ENCODE data around the gene ZNF416.

Gene ZNF416

DNA sequence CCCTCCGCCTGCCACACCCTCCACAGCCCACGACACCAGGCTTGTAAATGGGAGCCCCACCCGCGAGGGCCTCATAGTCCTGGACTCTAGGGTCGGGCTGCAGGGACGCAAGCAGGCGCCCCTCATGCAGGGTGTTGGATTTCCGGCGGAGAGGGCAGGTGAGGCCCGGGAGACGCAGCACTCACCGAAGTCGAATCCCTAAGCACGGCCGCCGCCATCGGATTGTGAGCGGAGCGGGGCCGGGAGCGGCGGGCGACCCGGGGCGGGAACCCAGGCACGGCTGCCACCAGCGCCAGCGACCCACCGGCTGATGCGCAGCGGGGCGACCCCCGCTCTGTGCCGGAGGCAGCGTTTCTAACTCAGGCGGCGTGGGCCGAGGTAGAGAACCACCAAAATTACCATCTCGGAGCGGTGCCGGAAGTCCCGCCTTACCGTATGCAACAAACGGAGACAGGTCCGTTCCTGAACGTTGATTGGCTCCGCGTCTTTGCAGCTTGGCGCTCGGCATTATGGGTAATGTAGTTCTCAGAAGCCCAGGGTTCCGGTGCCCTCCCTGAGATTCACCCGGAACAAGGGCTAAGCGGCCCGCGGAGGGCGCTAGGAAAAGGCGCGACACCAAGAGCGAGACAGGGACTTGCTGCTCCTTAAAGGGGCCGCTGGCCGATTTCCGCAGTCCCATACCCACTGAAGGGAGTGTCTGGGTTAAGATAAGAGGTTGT lies at the start of gene ZNF416:
Gene ZNF416 (minus strand): TSS at position 425 of the 719 bp plus-strand sequence. CDS start 207 bp downstream, at position 218.
- DNase-seq (ENCODE audit: low spot score) = peak; percentile 94

DNA sequence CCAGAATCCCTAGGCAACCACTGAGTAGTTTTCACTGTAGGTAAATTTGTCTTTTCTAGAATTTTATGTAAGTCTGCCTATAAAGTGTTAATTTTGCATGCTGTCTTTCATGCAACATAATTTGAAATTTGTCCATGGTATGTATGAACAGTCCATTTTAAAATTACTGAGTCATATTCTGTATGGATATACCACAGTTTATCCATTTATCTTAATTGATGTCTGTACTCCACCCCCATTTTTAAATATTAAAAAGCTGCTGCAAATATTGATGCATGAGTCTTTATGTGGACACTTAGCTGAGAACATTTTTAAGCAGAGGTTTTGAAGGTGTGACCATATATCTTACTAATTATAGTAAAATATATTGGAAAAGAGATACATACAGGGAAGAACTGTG lies 44.4 kb upstream of the ZNF416 start:
- DNase-seq (ENCODE audit: low spot score) = no peak

DNA sequence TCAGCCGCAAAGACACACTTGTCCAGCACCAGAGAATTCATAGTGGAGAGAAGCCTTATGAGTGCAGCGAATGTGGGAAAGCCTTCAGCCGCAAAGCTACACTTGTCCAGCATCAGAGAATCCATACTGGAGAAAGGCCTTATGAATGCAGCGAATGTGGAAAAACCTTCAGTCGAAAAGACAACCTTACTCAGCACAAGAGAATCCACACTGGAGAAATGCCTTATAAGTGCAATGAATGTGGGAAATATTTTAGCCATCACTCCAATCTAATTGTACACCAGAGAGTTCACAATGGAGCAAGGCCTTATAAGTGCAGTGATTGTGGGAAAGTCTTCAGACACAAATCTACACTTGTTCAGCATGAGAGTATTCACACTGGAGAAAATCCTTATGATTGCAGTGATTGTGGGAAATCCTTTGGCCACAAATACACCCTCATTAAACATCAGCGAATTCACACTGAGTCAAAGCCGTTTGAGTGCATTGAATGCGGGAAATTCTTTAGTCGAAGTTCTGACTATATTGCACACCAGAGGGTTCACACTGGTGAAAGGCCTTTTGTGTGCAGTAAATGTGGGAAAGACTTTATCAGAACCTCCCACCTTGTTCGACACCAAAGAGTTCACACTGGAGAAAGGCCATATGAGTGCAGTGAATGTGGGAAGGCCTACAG lies 42.1 kb upstream of the ZNF416 start:
- DNase-seq (ENCODE audit: low spot score) = no peak

DNA sequence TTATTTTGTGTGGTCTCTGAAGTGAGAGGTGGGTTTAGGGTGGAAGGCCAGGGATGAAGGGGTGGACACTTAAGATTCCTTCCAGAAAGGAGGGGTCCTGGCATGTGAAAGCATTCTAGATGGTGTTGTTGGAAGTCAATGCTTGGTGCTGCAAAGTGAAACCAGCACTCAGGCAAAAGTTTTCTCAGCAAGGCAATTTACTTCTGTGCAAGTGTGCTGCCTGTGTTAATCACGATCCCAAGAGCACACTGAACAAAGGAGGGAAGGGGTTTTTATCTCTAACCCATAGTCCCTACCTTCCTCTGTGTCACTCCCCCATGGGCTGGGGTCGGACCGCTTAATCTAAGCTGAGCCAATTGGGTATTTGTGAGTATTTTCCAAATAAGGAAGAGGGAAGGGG lies 36.6 kb upstream of the ZNF416 start:
- DNase-seq (ENCODE audit: low spot score) = no peak

DNA sequence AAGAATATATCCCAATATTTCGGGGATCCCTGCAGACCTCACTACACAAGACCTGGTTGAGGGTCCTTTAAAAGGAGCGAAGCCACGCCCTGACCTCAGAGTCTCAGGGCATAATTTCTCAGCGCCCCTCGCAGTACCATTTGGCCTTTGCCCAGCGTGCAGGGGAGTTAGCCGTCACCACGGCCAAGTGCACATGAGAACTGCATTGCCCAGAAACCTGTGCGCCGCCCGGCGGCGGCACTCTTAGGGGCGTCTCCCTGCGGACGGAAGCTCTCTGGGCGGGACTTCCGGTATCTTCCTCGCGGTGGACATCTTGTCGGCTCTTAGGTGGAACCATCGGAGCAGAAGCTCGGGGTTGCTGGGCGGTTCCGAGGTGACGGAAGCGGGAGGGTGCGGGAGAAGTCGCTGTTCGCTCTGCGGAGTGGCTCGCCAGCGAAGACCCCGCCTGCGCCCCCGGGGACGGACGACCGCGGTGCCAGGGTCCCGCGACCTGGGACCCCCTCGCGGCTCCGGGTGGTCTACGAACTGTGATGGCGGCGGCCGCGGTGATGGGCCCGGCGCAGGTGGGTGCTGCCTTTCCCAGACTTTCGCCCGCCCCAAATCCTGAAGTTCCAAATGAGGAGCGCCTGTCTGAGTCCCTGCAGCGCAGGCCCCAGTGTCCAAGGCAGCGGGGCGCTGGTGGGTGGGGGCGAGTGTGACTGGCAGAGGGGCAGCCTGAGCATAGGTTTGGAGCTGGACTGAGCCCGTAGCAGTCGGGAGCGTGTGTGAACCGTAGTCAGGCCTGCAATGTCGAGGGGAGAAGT lies 35.4 kb upstream of the ZNF416 start, which contains the start of gene ZNF134:
Gene ZNF134 (plus strand): TSS at position 302 of the 803 bp plus-strand sequence. CDS start 5,227 bp downstream, outside the sequence.
- DNase-seq (ENCODE audit: low spot score) = peak; percentile 88

DNA sequence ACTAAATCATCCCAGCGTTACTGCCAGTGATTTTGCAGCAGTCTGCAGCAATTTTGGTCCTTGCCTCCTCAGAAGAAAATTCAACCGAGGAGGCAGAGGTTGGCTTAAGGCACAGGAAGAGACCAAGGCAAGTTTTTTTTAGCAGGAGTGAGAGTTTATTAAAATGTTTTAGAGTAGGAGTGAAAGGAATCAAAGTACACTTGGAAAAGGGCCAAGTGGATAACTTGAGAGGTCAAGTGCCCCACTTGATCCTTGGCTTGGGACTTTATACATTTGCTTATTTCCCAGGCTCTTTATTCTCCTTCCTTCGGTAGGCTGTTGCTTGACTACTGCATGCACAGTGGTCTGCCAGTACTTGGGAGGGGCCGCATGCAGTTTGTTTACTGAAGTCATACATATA lies 32.4 kb upstream of the ZNF416 start:
- DNase-seq (ENCODE audit: low spot score) = no peak

DNA sequence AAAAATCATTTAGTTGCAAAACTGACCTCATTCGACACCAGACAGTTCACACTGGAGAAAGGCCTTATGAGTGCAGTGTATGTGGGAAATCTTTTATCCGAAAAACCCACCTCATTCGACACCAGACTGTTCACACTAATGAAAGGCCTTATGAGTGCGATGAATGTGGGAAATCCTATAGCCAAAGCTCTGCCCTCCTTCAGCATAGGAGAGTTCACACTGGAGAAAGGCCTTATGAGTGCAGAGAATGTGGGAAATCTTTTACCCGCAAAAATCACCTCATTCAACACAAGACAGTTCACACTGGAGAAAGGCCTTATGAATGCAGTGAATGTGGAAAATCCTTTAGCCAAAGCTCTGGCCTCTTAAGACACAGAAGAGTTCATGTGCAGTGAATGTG lies 28.2 kb upstream of the ZNF416 start:
- DNase-seq (ENCODE audit: low spot score) = no peak

DNA sequence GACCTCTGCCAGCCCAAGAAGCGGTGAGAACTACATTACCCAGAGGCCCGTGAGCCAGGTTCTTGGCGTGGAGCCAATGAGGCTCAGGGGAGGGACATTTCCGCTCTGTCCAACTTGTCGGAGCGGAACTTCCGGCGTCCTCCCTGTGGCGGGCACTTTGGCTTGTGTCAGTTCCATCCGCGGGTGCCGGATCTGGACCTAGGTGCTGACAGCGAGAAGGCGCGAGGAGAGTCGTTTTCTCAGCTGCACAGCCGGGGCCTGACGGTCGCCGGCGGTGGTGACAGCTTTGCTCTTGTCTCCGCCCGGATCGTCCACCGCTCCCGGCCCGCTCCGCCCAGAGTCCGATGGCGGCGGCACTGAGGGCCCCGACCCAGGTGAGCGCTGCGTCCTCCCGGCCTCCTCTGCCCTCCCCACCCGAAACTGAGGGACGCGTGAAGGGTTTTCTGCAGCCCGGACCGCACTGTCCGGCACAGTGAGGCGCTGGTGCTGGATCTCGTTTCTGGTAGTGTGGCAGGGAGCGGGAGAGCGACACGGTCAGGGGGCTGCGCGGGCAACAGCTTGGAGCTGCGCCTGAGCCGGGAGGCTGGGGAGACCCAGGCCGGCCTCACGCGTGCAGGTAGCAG lies 21.2 kb upstream of the ZNF416 start, which contains the start of gene ZNF530:
Gene ZNF530 (plus strand): TSS at position 125 of the 623 bp plus-strand sequence. CDS start 4,461 bp downstream, outside the sequence.
- DNase-seq (ENCODE audit: low spot score) = peak; percentile 94

DNA sequence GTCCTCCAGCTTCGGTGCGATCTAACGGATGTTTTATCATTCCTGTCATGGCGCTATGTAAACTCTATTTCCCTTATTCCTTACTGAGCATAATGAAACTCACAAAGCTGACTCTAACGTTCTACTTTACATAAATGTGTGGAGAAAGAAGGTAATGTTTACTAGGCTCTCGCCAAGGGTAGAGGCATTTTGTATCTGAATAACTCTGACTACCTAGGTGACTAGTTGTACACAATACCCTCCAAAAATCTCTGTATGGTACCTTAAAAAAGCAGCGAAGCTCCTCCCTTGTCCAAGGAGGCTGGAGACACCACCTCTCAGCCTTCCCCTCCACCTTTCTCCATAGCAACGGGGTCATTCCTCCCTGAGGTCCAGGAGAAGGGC lies 20.7 kb upstream of the ZNF416 start:
- DNase-seq (ENCODE audit: low spot score) = no peak

DNA sequence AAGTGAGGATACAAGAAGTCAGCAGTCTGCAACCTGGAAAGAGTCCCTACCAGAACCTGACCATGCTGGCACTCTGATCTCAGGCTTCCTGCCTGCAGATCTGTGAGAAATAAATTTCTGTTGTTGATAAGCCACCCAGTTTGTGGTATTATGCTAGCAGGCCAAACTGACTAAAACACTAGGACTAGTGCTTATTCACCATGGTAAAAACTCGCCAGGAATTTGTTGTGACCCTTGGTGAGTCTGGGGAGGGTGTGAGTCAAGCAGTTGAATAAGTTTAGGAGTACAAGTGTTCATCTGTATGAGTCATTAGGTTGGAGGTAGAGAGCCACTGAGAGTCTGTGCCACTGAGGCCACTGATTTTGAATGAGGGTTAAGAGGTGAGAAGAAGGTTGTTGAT lies 8.8 kb upstream of the ZNF416 start:
- DNase-seq (ENCODE audit: low spot score) = no peak

DNA sequence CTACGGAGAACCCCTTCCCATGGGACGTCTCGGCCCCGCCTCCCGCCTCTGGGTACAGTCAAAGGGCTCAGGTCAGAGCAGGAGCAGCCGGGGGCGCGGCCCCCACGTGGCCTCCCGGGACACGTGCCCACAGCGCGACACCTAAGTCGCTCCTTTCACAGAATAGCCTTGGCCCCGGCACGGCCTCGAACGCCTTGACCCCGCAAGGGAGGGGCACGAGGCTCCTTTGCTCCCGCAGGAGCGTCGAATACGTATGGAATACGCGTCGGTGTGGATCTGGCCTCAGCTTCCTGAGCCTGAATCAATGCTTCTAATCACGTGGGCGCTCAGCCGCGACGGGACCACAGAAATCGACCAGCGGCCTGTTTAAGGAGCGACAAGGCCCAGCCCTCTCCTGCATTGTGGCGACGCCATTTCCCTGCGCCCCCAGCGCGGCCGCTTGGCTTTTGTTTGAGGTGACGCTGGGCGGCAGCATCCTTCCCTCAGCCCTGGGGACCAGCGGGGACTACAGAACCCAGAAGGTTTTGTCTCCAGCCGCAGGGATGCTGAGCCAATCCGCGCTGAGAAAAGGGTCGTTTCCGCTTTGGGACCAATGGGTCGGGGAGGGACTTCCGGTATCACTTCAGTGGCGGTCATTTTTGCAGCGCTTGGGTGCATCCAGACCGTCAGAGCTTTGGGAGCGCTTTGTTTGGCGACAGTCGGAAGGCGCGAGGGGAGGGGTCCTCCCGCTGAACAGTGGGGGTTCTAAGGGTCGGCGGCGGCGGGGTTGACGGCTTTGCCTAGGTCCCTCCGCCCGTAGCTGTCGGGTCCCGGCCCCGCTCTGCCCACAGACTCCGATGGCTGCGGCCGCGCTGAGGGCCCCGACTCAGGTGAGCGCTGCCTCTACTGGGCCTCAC lies 5.1 kb upstream of the ZNF416 start, which contains the start of gene ZIK1:
Gene ZIK1 (plus strand): TSS at position 625 of the 896 bp plus-strand sequence. CDS start 212 bp downstream, at position 837.
- DNase-seq (ENCODE audit: low spot score) = peak; percentile 92

DNA sequence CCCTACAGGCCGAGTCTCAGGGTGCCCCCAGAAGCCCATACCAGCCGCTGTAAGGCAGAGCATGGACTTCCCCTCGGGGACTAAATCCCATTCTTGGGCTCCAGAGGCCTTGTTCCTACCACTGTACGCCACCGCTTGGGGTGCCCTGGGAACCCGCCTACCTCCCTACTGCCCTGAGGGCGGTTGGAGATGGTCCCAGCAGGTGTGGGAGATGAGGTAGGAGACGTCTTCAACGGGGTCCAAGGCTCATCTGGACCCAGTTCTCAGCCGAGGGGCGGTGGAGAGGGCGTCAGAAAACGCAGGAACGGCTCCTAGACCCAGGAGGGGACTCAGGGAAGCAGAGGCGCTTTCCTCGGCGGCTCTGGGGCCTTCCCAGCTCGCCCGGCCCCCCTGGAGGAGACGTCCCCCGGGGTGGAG lies 4.4 kb upstream of the ZNF416 start:
- no peak for DNase-seq (ENCODE audit: low spot score)

DNA sequence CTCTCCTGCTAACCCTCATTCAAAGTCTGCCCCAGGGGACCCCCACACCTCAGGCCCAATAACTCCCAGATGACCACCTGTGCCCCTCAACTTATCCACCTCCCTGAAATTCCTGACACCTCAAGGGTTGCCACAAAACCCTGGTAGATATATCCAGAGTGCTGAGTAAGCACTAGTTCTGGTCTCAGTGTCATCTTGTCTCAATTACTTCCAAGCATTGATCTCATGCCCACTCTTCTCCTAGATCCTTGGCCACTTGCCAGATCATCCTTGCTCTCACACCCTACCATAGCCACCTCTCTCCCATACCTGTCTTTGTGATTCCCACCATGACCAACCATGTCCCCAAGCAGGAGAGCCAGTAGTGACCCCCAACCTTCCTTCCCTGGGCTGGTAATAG lies 2.0 kb downstream of the ZNF416 start:
- DNase-seq (ENCODE audit: low spot score) = no peak

DNA sequence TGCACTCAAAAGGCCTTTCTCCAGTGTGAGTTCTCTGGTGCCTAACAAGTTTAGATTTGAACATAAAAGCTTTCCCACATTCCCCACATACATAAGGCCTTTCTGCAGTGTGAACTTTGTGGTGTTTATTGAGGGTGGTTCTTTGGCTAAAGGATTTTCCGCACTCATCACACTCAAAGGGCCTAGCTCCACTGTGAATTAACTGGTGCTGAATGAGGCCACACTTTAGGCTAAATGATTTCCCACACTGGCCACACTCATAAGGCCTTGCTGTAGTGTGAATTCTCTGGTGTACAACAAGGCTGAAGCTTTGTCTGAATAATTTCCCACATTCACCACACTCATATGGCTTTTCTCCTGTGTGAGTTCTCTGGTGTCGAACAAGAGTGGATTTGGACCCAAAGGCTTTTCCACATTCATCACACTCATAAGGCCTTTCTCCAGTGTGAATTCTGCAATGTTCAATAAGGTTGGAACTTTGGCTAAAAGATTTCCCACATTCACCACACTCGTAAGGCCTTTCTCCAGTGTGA lies 6.2 kb downstream of the ZNF416 start:
- DNase-seq (ENCODE audit: low spot score) = no peak

DNA sequence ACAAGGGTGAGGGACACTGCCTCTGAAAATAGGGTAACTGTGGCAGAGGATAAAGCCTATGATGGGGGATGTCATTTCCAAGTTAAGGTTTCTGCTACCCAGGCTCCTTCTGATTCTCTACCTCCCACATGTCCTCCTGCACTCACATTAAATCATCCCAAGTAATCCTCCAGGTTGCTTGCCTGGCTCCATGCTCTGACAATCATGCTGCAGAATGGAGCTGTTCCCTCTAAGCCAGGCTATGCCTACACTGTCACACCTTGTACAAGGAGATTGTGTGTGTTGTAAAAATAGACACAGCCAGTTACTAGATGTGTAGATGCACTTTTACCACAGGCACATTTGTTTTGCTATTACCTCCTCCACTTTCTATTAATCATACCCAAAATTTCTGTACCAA lies 8.0 kb downstream of the ZNF416 start:
- DNase-seq (ENCODE audit: low spot score) = no peak

DNA sequence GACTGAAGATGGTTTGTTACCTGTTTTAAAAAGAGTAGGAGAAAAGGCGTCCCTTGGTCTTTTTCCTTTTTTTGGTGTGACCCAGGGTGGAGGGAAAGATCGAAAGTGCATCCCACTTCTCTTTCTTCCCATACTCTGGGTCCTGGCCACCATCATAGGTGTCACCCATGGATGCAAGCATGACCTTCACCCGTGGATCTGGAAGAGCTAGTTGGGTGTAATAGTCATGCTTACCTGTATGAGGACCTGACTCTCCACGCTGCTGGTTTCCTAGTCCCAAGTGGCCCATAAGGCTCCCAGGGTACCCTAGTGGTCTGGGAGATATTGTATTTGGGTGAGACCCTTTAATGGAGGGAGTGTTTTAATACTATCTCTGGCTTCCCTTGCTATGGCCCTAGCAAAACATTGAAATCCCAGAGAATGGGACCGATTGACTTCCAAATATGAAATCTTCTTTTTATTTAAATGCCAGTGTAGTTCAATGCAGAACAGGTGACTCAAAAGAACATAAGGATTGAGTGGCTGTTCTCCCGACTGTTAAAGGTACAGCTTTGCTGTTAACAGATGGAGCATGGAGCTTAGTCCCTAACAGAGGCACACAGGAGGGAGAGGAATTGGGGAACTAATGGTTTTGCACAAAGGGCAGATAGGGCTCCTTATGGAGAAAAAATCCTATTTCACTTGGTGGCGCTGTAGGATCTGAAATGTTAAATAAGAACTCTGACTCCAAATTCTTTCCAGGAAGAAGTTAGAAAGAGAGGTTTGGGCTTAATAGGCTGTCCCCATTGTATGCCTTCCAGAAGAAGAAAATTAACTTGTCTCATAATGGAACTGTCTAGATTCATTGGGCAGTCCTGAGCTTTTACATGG lies 12.1 kb downstream of the ZNF416 start:
- DNase-seq (ENCODE audit: low spot score) = no peak

DNA sequence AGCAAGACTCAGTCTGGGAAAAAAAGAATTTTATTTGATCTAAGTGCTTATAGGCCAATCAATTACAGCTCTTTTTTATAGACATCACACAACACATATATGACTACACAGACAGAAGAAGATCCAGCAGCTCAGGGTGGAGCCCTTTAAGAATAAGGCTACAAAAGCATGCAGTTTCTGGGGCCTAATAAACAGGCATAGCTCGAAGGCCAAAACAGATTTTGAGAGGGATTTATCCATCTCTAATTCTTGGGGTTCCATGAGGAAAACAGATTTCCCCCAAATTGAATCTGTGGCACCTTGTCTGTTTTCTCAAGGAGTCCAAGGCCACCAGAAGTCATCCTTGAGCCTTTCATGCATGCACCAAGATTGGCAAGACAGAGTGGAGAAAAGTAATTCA lies 15.2 kb downstream of the ZNF416 start:
- no peak for DNase-seq (ENCODE audit: low spot score)

DNA sequence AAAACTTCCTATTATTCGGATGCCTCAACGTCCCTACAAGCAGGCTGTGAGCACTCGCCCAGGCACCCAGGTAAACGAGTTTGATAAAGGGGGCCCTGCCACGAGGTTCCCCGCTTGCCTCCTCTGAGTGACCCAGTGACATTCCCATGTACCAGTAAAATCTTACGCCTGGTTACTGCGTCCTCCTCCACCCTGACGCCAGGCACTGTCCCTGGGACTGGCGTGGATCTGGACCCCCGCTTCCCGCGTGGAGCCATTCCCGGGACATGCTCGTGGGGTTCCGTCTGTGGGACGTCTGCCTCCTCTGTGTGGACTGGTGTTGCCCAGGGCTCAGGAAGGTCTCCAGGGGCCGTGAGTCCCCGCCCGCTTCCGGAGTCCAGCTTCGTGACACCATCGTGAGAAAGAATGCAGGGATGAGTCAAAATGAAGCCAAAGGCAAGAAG lies 18.6 kb downstream of the ZNF416 start:
- no peak for DNase-seq (ENCODE audit: low spot score)

DNA sequence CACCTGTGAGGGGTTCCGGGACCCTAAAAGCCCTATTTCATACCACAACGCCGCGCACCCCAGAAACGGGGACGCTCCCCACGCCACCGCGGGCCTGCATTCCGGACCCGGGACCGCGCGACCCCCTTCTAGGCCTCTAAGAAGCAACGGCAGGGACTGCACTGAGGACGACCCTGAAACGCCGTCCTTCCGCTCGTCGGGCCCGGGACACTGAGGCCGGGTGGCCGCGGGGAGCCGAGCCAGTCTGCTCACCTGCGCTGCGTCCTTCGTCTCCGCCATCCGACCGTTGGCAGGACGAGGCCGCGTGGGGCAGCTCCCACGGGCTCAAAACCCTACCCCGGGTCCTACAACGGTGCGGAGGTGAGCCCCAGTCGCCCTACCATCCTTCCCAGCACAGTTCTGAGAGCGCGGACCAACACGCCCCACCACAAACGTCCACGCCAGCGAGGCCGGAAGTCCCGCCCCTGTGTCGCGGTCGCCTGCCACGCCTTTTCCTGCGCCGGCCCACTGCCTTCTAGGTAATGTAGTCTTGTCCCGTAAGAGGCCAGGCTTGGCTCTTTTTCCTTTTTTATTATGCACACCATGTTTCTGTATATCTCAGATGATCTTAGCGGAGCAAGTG lies 19.2 kb downstream of the ZNF416 start, which contains the start of gene ZNF550:
Gene ZNF550 (minus strand): TSS at position 460 of the 622 bp plus-strand sequence. CDS start 181 bp downstream, at position 279.
- DNase-seq (ENCODE audit: low spot score) = peak; percentile 94
